Neural progenitor cell (in vitro differentiated cells): Measurements from ENCODE around the gene OBP2A. TPM values are rescaled to one million over a fixed set of nuclear protein-coding genes. Genes with fewer than 3 reads are reported as not detected.

Source experiments
- DNase-seq: peaks from one replicate; pipeline ENCODE4 v3.0.0-alpha.2; 2016; ENCODE audit warnings: low spot score
- H2AFZ ChIP-seq: fragments of 200-600 bp; sonication (generic); replicated peaks from 2 replicates; pipeline ENCODE4 v1.6.1; 2016; ENCODE audit warnings: antibody characterized with exemption
- H3F3A ChIP-seq: fragments of 200-600 bp; sonication (generic); 2 replicates; pipeline ENCODE4 v1.6.1; 2016; ENCODE audit warnings: antibody characterized with exemption, low read depth
- H3K27ac ChIP-seq: fragments of 200-600 bp; sonication (generic); 2 replicates; pipeline ENCODE4 v1.5.1; 2016; ENCODE audit warnings: mild to moderate bottlenecking
- H3K27me3 ChIP-seq: fragments of 200-600 bp; sonication (generic); 2 replicates; pipeline ENCODE4 v1.6.1; 2016; ENCODE audit warnings: mild to moderate bottlenecking, moderate library complexity
- H3K36me3 ChIP-seq: fragments of 200-600 bp; sonication (generic); 2 replicates; pipeline ENCODE4 v1.5.1; 2016
- H3K4me1 ChIP-seq: fragments of 200-600 bp; sonication (generic); 2 replicates; pipeline ENCODE4 v1.6.1; 2016; ENCODE audit warnings: mixed run types
- H3K4me2 ChIP-seq: fragments of 200-600 bp; sonication (generic); 2 replicates; pipeline ENCODE4 v1.6.1; 2016
- H3K4me3 ChIP-seq: fragments of 200-600 bp; sonication (generic); 2 replicates; pipeline ENCODE4 v1.5.1; 2016
- H3K79me2 ChIP-seq: fragments of 200-600 bp; sonication (generic); 2 replicates; pipeline ENCODE4 v1.6.1; 2016; ENCODE audit warnings: low read depth
- H3K9ac ChIP-seq: fragments of 200-600 bp; sonication (generic); 2 replicates; pipeline ENCODE4 v1.6.1; 2016
- H3K9me3 ChIP-seq: fragments of 200-600 bp; sonication (generic); 2 replicates; pipeline ENCODE4 v1.5.1; 2016; ENCODE audit warnings: low read depth
- H4K20me1 ChIP-seq: fragments of 200-600 bp; sonication (generic); 2 replicates; pipeline ENCODE4 v1.6.1; 2016; ENCODE audit warnings: low read depth
- H3K27ac Mint-ChIP-seq: 3 replicates; pipeline ENCODE4 v1.8.0; 2021; ENCODE audit warnings: mixed read lengths
- H3K27me3 Mint-ChIP-seq: 2 replicates; pipeline ENCODE4 v1.8.0; 2022; ENCODE audit warnings: low read depth, mild to moderate bottlenecking, inconsistent platforms, moderate library complexity, mixed read lengths; ENCODE audit not compliant: insufficient read depth
- H3K36me3 Mint-ChIP-seq: 3 replicates; pipeline ENCODE4 v1.8.0; 2021; ENCODE audit warnings: mixed read lengths
- H3K4me1 Mint-ChIP-seq: 3 replicates; pipeline ENCODE4 v1.8.0; 2021; ENCODE audit warnings: mixed read lengths
- H3K4me3 Mint-ChIP-seq: 3 replicates; pipeline ENCODE4 v1.8.0; 2021; ENCODE audit warnings: mild to moderate bottlenecking, moderate library complexity, mixed read lengths
- H3K9me3 Mint-ChIP-seq: 3 replicates; pipeline ENCODE4 v1.8.0; 2020; ENCODE audit warnings: mixed read lengths
- CTCF ChIP-seq: fragments of 200-600 bp; sonication (generic); IDR thresholded peaks from 2 replicates; pipeline ENCODE4 v1.5.1; 2017; ENCODE audit warnings: antibody characterized with exemption, mild to moderate bottlenecking
- EZH2 ChIP-seq: fragments of 200-600 bp; sonication (generic); IDR thresholded peaks from 2 replicates; pipeline ENCODE4 v1.6.1; 2017; ENCODE audit warnings: antibody characterized with exemption, mild to moderate bottlenecking, moderate library complexity
- EZH2phosphoT487 ChIP-seq: fragments of 200-600 bp; sonication (generic); IDR thresholded peaks from 2 replicates; pipeline ENCODE4 v1.6.1; 2017; ENCODE audit warnings: antibody characterized with exemption
- total RNA-seq: library from RNA; depleted of rRNA; stranded (reverse); fragments of >200 nt; gene quantifications from 2 replicates; pipeline ENCODE4 v1.2.3, GENCODE V29; 2015; ENCODE audit warnings: low replicate concordance

Gene OBP2A
- total RNA-seq, 1 donor from 2014 or later, result not detected

GRCh38 chr9:135515083-135515951 is 30.6 kb upstream of the OBP2A start:
- peaks cover 6% of the 10 kb centered on the region for H3K27me3 Mint-ChIP-seq
- no peaks in the 10 kb centered on the region for H3F3A ChIP-seq
- TF ChIP-seq CTCF (no peak), EZH2 (no peak), EZH2phosphoT487 (no peak)
- H3K4me1 Mint-ChIP-seq, result peaks cover 8% of the 10 kb centered on the region
- H3K27me3 ChIP-seq, result no peaks in the 10 kb centered on the region
- no peak overlapping the region for H3K4me2 ChIP-seq
- no peak overlapping the region for H3K4me3 Mint-ChIP-seq
- H3K36me3 Mint-ChIP-seq, result no peaks in the 10 kb centered on the region
- no peaks in the 10 kb centered on the region for H3K36me3 ChIP-seq
- no peak overlapping the region for H3K9ac ChIP-seq
- no peak overlapping the region for H3K27ac Mint-ChIP-seq
- no peaks in the 10 kb centered on the region for H3K79me2 ChIP-seq
- no peaks in the 10 kb centered on the region for H3K9me3 Mint-ChIP-seq
- no peak overlapping the region for H3K4me3 ChIP-seq
- peaks cover 4% of the 10 kb centered on the region for H3K4me1 ChIP-seq
- H3K9me3 ChIP-seq, result no peaks in the 10 kb centered on the region
- H2AFZ ChIP-seq, result no peak overlapping the region
- no peaks in the 10 kb centered on the region for H4K20me1 ChIP-seq
- H3K27ac ChIP-seq, result no peak overlapping the region
- DNase-seq, result no peak

GRCh38 chr9:135516132-135516860 is 29.6 kb upstream of the OBP2A start:
- Histone ChIP-seq H3K4me3 (no peak overlapping the region), H2AFZ (no peak overlapping the region), H3K4me1 (peaks cover 4% of the 10 kb centered on the region), H3K9ac (no peak overlapping the region), H3K27ac (no peak overlapping the region), H4K20me1 (no peaks in the 10 kb centered on the region), H3F3A (no peaks in the 10 kb centered on the region), H3K36me3 (no peaks in the 10 kb centered on the region), H3K9me3 (no peaks in the 10 kb centered on the region), H3K27me3 (no peaks in the 10 kb centered on the region), H3K79me2 (no peaks in the 10 kb centered on the region), H3K4me2 (no peak overlapping the region)
- Mint-ChIP-seq H3K4me3 (no peak overlapping the region), H3K36me3 (no peaks in the 10 kb centered on the region), H3K27ac (peak overlapping the region; percentile 77), H3K9me3 (no peaks in the 10 kb centered on the region), H3K27me3 (peaks cover 6% of the 10 kb centered on the region), H3K4me1 (peaks cover 8% of the 10 kb centered on the region)
- TF ChIP-seq EZH2, result no peak
- DNase-seq, result no peak

GRCh38 chr9:135517407-135517822 is 28.5 kb upstream of the OBP2A start:
- Mint-ChIP-seq H3K9me3 (no peaks in the 10 kb centered on the region), H3K4me1 (peaks cover 6% of the 10 kb centered on the region), H3K36me3 (no peaks in the 10 kb centered on the region), H3K4me3 (no peak overlapping the region), H3K27me3 (peaks cover 3% of the 10 kb centered on the region), H3K27ac (no peak overlapping the region)
- no peaks in the 10 kb centered on the region for H3K36me3 ChIP-seq
- no peaks in the 10 kb centered on the region for H3K79me2 ChIP-seq
- no peak overlapping the region for H3K4me3 ChIP-seq
- no peaks in the 10 kb centered on the region for H3K27me3 ChIP-seq
- no peaks in the 10 kb centered on the region for H3F3A ChIP-seq
- H3K9me3 ChIP-seq, result no peaks in the 10 kb centered on the region
- DNase-seq, result no peak
- H3K4me1 ChIP-seq, result peaks cover 4% of the 10 kb centered on the region
- no peaks in the 10 kb centered on the region for H4K20me1 ChIP-seq
- TF ChIP-seq EZH2 (no peak), CTCF (no peak), EZH2phosphoT487 (no peak)
- no peak overlapping the region for H3K4me2 ChIP-seq
- no peak overlapping the region for H3K9ac ChIP-seq
- no peak overlapping the region for H2AFZ ChIP-seq
- no peak overlapping the region for H3K27ac ChIP-seq
